AG04449 (cell line): ENCODE data around the gene CD93.

Source experiments
- CTCF ChIA-PET: fragments of 350-600 bp; formaldehyde crosslinking; extraction: SDS; loops from one replicate; lab custom pipeline; 2021; ENCODE audit warnings: antibody characterized with exemption; lab: Yijun Ruan, JAX
- POLR2A ChIA-PET: fragments of 400-600, 350-600 bp; formaldehyde crosslinking; extraction: SDS; loops from one replicate; lab custom pipeline; 2020; ENCODE audit warnings: antibody characterized with exemption, inconsistent platforms; lab: Yijun Ruan, JAX
- DNase-seq: peaks from one replicate; pipeline ENCODE4 v3.0.0-alpha.2; 2010; ENCODE audit warnings: low read depth, low spot score
- H3K4me3 ChIP-seq: 2 replicates; pipeline ENCODE4 v1.5.1; 2011; ENCODE audit warnings: low read depth, mild to moderate bottlenecking, control low read depth, low read length
- CTCF ChIP-seq: IDR thresholded peaks from one replicate; pipeline ENCODE4 v1.5.1; 2011; ENCODE audit warnings: mild to moderate bottlenecking, moderate library complexity, low read length, control low read depth, inconsistent platforms; ENCODE audit not compliant: insufficient read depth; ENCODE audit errors: missing control alignments

The CD93 gene

DNA sequence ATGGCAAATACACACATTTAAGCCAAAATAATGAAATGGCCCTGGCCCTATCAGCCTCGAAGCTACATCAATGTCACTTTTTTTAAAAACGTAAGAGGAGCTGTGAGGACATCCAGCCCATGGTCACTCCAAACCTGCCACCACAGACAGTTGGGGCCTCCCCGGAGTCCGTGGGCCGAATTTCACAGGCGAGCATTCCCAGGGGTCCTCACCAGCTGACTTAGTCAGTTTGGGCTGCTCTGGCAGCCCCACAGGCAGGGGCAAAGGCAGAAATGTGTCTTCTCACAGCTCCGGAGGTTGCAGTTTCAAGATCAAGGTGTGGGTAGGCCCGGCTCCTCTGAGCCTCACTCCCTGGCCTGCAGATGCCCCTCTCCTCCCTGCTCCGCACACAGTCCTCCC, 25.8 kb upstream of the CD93 start:
- CTCF ChIA-PET = no interaction called here
- no peak for DNase-seq
- H3K4me3 ChIP-seq = no peak overlapping the region
- POLR2A ChIA-PET = no interaction called here
- no peak for TF ChIP-seq CTCF

GRCh38 chr20:23111307-23111943, 25.3 kb upstream of the CD93 start:
- TF ChIP-seq CTCF = no peak
- no peak overlapping the region for H3K4me3 ChIP-seq
- no peak for DNase-seq
- ChIA-PET POLR2A (no interaction called here), CTCF (no interaction called here)

DNA sequence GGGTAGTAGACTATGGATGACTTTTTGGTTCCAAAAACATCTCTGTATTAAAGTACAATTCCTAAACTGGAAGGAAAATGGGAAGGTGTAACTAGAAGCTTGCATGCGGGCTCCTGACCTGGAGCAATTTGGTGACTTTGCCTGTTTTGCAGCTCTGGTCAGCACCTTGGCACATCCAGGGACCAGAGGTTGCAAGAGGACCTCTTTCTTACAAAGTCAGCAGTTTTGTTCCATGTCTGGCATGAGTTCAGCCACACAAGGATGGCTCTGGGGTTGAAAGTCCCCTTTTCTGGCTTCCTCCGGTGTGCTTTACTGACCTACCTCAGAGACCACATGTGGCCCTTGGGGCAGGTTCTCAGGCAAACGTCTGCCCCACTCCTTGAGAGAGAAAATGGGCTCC, 22.7 kb upstream of the CD93 start:
- CTCF ChIA-PET = no interaction called here
- H3K4me3 ChIP-seq = no peak overlapping the region
- TF ChIP-seq CTCF = no peak
- POLR2A ChIA-PET = no interaction called here
- no peak for DNase-seq

DNA sequence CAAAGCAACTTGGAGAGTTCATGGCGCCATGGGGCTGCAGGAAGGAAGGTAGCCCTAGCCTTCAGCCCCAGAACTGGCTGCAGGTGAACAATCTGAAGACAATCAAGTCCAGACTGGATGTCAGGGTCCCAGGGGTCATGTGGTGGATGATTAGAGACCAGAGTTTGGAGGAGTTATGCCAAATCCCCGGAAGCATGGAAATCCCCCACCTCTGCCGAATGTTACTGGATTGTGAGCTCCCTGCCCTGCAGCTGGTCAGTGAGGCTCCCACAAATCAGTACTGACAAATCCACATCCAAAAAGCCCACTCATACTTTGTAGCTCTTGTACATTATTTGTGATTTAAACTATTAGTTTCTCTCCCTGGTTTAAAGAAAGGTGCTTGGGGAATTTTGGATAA, 21.3 kb upstream of the CD93 start:
- ChIA-PET POLR2A (no interaction called here), CTCF (interaction anchor here (0.7 kb wide), 1 partner anchor 102 kb away, joined by 3 read pairs; no protein-coding TSS in a partner anchor)
- no peak for TF ChIP-seq CTCF
- DNase-seq = no peak
- H3K4me3 ChIP-seq = no peak overlapping the region

DNA sequence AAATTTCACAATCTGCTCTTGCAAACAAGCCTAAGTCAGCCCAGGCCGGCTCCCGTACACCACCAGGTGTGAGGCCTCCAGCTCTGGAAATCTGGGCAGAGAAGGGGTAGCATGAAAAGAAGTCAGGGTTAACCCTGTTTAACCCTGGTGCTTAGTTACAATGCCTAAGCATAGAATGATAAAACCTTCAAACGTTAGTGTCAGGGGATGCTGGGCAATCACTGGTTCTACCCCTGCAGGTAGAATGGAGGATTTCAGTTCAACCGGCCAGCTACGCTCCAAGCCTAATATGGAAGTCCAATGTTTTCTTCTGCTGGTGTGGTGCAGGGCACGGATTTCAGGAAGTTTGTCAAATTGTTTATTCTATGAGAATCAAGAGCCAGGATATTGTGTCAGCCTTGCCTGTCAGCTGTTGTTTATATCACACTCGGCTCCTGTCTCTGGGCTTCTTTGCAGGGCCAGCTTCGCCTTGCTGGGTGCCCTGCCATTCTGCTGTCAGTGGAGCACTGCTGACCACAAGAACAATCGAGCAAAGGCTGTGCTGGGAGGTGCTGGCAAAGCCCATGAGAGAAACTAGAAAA, 20.2 kb upstream of the CD93 start:
- H3K4me3 ChIP-seq = no peak overlapping the region
- CTCF ChIA-PET = no interaction called here
- DNase-seq = no peak
- no peak for TF ChIP-seq CTCF
- POLR2A ChIA-PET = no interaction called here

DNA sequence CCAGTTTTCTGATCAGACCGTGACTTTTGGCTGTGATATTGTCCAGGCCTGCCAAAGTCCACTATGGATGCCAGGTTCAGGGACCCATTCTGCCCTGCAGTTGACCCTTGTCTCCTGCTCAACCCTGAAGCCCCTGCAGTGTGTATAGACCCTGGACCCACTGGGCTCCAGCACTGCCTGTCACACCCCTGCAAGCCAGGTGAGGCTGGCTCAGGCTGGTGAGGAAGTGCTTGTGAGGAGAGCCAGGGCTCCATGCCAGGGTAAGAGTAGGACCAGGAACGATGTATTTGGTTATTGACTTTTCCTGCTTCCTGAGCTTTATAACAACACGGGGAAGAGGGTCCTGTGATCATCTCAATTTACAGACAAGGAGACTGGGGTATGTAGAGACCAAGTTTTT, 19.1 kb upstream of the CD93 start:
- no peak for DNase-seq
- POLR2A ChIA-PET = no interaction called here
- no peak overlapping the region for H3K4me3 ChIP-seq
- no peak for TF ChIP-seq CTCF
- CTCF ChIA-PET = no interaction called here
